ENCODE data around the gene LYG2. TPM values are rescaled to one million over a fixed set of nuclear protein-coding genes. Genes with fewer than 3 reads are reported as not detected.
"Not testable (repeated sequence)": the region's sequence is repeated elsewhere in the genome, so short reads cannot be mapped to it uniquely, and the experiment has no call there.

LYG2 gene
- total RNA-seq (not detected), polyA plus RNA-seq (not detected)
- long read RNA-seq, donor 1 = 0 reads
- long read RNA-seq, donor 2 = 0 reads

GRCh38 chr2:99255491-99256318 is at the start of gene LYG2:
Gene LYG2, minus strand, starts transcription at chr2:99255666. Its CDS starts 1,406 bp downstream, at chr2:99254260.
- H3K4me1 ChIP-seq = no peaks in the 10 kb centered on the region
- intact Hi-C loops (cut with DNase I; ENCODE audit: low total_unique reads) = no loop called here
- H3K9me3 ChIP-seq = peaks cover 0 to 8% (median 0%) of the 10 kb centered on the region in 8 donors
- no peaks in the 10 kb centered on the region for H3K36me3 ChIP-seq
- H3K27me3 ChIP-seq (replicated peaks in 1 of 7) = no peaks in the 10 kb centered on the region
- H3K27ac ChIP-seq = no peak within 1 kb of the TSS
- H3K4me3 ChIP-seq = no peak within 1 kb of the TSS
- no peak for DNase-seq
- TF ChIP-seq POLR2AphosphoS5 (IDR thresholded peaks at IDR 0.05) = no peak
- no peak for TF ChIP-seq POLR2A (IDR thresholded peaks at IDR 0.05)
- TF ChIP-seq CTCF (IDR thresholded peaks at IDR 0.05 in 8 of 11, conservative IDR thresholded peaks at IDR 0.05 in 3 of 11) = no peak
- WGBS, 5 donors = 45 to 62% (median 55%) methylated on average over 7 of the region's 7 CpGs

- intact Hi-C loops (cut with DNase I; ENCODE audit: low total_unique reads); DNase-seq; H3K4me1 ChIP-seq; H3K4me3 ChIP-seq; H3K27ac ChIP-seq; H3K27me3 ChIP-seq (replicated peaks in 1 of 7); H3K9me3 ChIP-seq: not testable (repeated sequence)
- 86 to 98% (median 92%) methylated on average over 2 of the region's 2 CpGs for WGBS, 5 donors
- H3K36me3 ChIP-seq = peaks cover 0 to 37% (median 5%) of the 10 kb centered on the region in 6 donors
Measured at GRCh38 chr2:99301097-99301496, 45.6 kb upstream of the LYG2 start, which contains the start of gene LYG1. Gene LYG1, minus strand, starts transcription at chr2:99301197. Its CDS starts 5,527 bp downstream, at chr2:99295670.

- intact Hi-C loops (cut with DNase I; ENCODE audit: low total_unique reads) = no loop called here
Measured at GRCh38 chr2:99299580-99299979, 44.1 kb upstream of the LYG2 start.

GRCh38 chr2:99297994-99298393 is 42.5 kb upstream of the LYG2 start:
- Histone ChIP-seq H3K4me1 (no peaks in the 10 kb centered on the region), H3K27ac (no peak overlapping the region), H3K36me3 (peaks cover 0 to 14% (median 5%) of the 10 kb centered on the region in 6 donors), H3K27me3 (replicated peaks in 1 of 7) (no peaks in the 10 kb centered on the region), H3K4me3 (no peak overlapping the region), H3K9me3 (peaks cover 0 to 8% (median 0%) of the 10 kb centered on the region in 8 donors)
- WGBS, 5 donors = 58 to 91% (median 86%) methylated on average over 2 of the region's 2 CpGs
- TF ChIP-seq POLR2AphosphoS5 (IDR thresholded peaks at IDR 0.05) = no peak
- TF ChIP-seq CTCF (IDR thresholded peaks at IDR 0.05 in 8 of 11, conservative IDR thresholded peaks at IDR 0.05 in 3 of 11) = no peak
- no peak for TF ChIP-seq POLR2A (IDR thresholded peaks at IDR 0.05)
- intact Hi-C loops (cut with DNase I; ENCODE audit: low total_unique reads) = no loop called here
- no peak for DNase-seq

More at GRCh38 chr2:99299580-99299979, 44.1 kb upstream of the LYG2 start:
- Histone ChIP-seq H3K9me3 (peaks cover 0 to 8% (median 0%) of the 10 kb centered on the region in 8 donors), H3K4me3 (no peak overlapping the region), H3K36me3 (peaks cover 0 to 30% (median 5%) of the 10 kb centered on the region in 6 donors), H3K27ac (no peak overlapping the region), H3K27me3 (replicated peaks in 1 of 7) (no peaks in the 10 kb centered on the region), H3K4me1 (no peaks in the 10 kb centered on the region)
- TF ChIP-seq POLR2AphosphoS5 (IDR thresholded peaks at IDR 0.05) (no peak), POLR2A (IDR thresholded peaks at IDR 0.05) (no peak), CTCF (IDR thresholded peaks at IDR 0.05 in 8 of 11, conservative IDR thresholded peaks at IDR 0.05 in 3 of 11) (no peak)
- WGBS, 5 donors = 95 to 98% (median 96%) methylated on average over 7 of the region's 7 CpGs
- DNase-seq = no peak
